AG04450 (cell line): ENCODE measurements around the gene CTNNBL1. TPM values are rescaled to one million over a fixed set of nuclear protein-coding genes. Genes with fewer than 3 reads are reported as not detected.

ENCODE experiments used
- CTCF ChIA-PET: fragments of 300-600, 350-600 bp; formaldehyde crosslinking; extraction: SDS; loops from one replicate; lab custom pipeline; 2022; ENCODE audit warnings: antibody characterized with exemption, inconsistent platforms; lab: Charles Lee
- POLR2A ChIA-PET: fragments of 350-600 bp; formaldehyde crosslinking; extraction: SDS; loops from one replicate; lab custom pipeline; 2021; ENCODE audit warnings: antibody characterized with exemption, inconsistent platforms; lab: Yijun Ruan, JAX
- DNase-seq: peaks from one replicate; pipeline ENCODE4 v3.0.0-alpha.2; 2011; ENCODE audit warnings: low read depth, low spot score
- H3K27ac ChIP-seq: one replicate; pipeline ENCODE4 v1.5.1; 2012; ENCODE audit warnings: low read depth, low read length, control low read depth
- H3K27me3 ChIP-seq: one replicate; pipeline ENCODE4 v1.6.0; 2012; ENCODE audit warnings: low read length; ENCODE audit not compliant: control insufficient read depth, insufficient read depth
- H3K4me3 ChIP-seq: 2 replicates; pipeline ENCODE4 v1.5.1; 2011; ENCODE audit warnings: mild to moderate bottlenecking, low read depth, low read length, control low read depth
- H3K9me3 ChIP-seq: 2 replicates; pipeline ENCODE4 v1.5.1; 2012; ENCODE audit warnings: low read length; ENCODE audit not compliant: control insufficient read depth, insufficient read depth
- polyA plus RNA-seq: library from polyadenylated mRNA; depleted of rRNA; stranded (reverse); fragments of >200 nt; gene quantifications from 2 replicates; pipeline ENCODE4 v1.2.3, GENCODE V29; 2011
- TF ChIP-seq, protein P1 (sequence below): IDR thresholded peaks from 2 replicates; pipeline ENCODE4 v1.5.1; 2011; ENCODE audit warnings: low read depth, low read length, control low read depth, inconsistent platforms

Gene CTNNBL1
- polyA plus RNA-seq, 1 experiment, result 27.1 TPM

DNA sequence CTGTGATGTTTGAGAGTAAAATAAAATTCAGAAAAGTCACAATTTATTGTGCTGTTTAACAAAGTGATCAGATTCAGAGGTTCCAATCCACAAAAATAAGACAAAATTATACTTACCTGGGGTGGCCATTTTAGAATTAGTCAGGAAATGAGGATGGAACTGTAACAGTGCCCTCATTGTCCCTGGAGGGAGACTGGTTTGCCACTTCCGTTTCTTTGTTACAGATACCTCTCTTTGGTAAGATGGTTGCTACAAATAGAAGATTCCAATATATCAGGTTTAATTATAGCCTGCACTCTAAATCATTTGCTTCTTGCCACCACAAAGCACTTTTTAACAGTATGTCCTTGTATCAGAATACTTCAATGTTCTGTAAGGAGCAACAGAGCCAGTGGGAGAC, 95.6 kb downstream of the CTNNBL1 start:
- ChIA-PET POLR2A (no interaction called here), CTCF (no interaction called here)
- Histone ChIP-seq H3K4me3 (no peak overlapping the region), H3K27me3 (no peaks in the 10 kb centered on the region), H3K9me3 (no peaks in the 10 kb centered on the region), H3K27ac (no peak overlapping the region)
- DNase-seq, result no peak
- TF ChIP-seq, protein P1, sequence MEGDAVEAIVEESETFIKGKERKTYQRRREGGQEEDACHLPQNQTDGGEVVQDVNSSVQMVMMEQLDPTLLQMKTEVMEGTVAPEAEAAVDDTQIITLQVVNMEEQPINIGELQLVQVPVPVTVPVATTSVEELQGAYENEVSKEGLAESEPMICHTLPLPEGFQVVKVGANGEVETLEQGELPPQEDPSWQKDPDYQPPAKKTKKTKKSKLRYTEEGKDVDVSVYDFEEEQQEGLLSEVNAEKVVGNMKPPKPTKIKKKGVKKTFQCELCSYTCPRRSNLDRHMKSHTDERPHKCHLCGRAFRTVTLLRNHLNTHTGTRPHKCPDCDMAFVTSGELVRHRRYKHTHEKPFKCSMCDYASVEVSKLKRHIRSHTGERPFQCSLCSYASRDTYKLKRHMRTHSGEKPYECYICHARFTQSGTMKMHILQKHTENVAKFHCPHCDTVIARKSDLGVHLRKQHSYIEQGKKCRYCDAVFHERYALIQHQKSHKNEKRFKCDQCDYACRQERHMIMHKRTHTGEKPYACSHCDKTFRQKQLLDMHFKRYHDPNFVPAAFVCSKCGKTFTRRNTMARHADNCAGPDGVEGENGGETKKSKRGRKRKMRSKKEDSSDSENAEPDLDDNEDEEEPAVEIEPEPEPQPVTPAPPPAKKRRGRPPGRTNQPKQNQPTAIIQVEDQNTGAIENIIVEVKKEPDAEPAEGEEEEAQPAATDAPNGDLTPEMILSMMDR, result no peak

DNA sequence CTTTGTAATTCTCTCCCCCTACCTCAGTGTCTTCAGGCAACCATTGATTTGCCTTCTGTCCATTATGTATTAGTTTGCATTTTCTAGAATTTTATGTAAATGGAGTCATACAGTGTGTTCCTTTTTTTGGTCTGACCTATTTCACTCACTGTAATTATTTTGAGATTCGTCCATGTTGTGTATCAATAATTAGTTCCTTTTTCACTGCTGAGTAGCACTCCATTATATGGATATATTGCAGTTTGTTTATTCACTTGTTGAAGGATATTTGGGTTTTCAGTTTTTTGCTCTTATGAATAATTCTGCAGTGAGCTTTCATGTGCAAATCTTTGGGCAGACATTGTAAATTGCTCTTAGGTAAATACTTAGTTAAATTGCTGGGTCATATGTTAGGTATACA, 97.1 kb downstream of the CTNNBL1 start:
- POLR2A ChIA-PET, result no interaction called here
- H3K4me3 ChIP-seq, result no peak overlapping the region
- H3K27me3 ChIP-seq, result no peaks in the 10 kb centered on the region
- H3K27ac ChIP-seq, result no peak overlapping the region
- no peak for DNase-seq
- CTCF ChIA-PET, result no interaction called here
- TF ChIP-seq, protein P1, result no peak
- H3K9me3 ChIP-seq, result no peaks in the 10 kb centered on the region

DNA sequence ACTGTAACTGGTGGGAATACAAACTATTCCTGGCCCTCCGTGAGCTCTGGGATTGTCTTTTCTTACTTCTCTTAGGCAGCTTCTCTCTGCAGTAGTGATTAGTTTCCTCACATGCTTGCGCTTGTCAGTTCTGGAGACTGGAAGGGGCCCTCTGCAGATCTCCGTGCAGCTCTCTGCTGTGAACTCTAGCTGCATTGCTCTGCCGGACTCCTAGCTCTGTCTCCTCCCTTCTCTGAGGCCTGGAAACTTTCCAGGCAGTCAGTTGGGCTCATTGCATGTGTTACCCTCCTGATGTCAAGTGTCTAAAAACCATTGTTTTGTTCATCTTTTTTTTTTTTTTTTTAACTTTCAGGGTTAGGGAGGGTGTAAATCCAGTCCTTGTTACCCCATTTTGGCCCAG, 102.3 kb downstream of the CTNNBL1 start:
- Histone ChIP-seq H3K9me3 (no peaks in the 10 kb centered on the region), H3K27ac (no peak overlapping the region), H3K27me3 (no peaks in the 10 kb centered on the region), H3K4me3 (no peak overlapping the region)
- DNase-seq, result no peak
- POLR2A ChIA-PET, result interaction anchor here (0.6 kb wide), 1 partner anchor 48 kb away, joined by 3 read pairs; no protein-coding TSS in a partner anchor
- CTCF ChIA-PET, result interaction anchor here (0.6 kb wide), 2 partner anchors 22 to 551 kb away, joined by 3 to 4 read pairs; no protein-coding TSS in a partner anchor
- TF ChIP-seq, protein P1, result no peak

DNA sequence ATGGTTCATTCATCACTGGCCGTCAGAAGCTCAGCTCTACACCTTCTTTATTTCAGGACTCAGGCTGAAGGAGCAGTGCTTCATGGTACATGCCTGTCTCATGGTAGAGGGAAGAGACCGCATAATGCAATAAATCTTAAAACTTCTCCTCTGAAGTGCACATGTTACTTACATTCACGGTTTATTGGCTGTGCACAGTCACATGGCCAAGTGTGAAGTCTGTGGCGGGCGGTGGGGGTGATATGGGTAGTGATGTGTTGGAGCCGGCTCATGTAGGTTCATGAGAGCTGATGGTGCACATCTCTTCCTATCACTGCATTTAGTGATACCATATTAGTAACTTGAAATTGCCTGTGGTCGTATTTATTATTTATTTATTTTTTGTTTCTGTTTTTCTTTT, 102.9 kb downstream of the CTNNBL1 start:
- Histone ChIP-seq H3K9me3 (no peaks in the 10 kb centered on the region), H3K27me3 (no peaks in the 10 kb centered on the region), H3K4me3 (no peak overlapping the region), H3K27ac (no peak overlapping the region)
- DNase-seq, result no peak
- POLR2A ChIA-PET, result no interaction called here
- TF ChIP-seq, protein P1, result no peak
- CTCF ChIA-PET, result no interaction called here

DNA sequence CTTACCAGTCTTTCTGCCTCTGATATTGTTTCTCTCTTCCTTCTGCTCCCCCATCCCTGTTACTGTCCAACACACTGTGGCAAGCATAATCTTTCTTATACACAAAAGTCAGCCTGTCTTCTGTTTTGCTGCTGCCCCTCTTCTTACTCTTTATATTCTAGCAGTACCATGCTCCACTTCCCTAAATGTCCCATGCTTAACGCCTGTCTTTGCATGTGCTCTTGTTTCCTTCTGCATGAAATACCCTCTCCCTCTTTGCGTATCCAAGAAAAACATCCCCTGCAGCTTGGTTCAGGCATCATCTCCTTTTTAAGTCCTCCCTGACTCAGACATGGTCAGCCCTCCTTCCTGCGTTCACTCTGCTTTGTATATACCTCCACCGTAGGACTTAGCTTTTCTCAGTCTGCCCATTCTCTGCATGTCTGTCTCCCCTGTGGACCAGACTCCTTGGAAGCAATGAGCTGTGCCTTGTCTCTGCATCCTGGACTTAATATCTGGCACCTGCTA, 103.9 kb downstream of the CTNNBL1 start:
- no peak for DNase-seq
- Histone ChIP-seq H3K27me3 (no peaks in the 10 kb centered on the region), H3K4me3 (no peak overlapping the region), H3K9me3 (no peaks in the 10 kb centered on the region), H3K27ac (no peak overlapping the region)
- CTCF ChIA-PET, result no interaction called here
- TF ChIP-seq, protein P1, result no peak
- POLR2A ChIA-PET, result no interaction called here
